SK-N-SH (cell line): ENCODE measurements around the gene KAT2A. TPM values are rescaled to one million over a fixed set of nuclear protein-coding genes. Genes with fewer than 3 reads are reported as not detected.

ENCODE experiments used
- CTCF ChIA-PET: fragments of 300-600, 350-600 bp; formaldehyde crosslinking; extraction: SDS; loops from one replicate; lab custom pipeline; 2021; lab: Yijun Ruan, JAX
- POLR2A ChIA-PET: fragments of 350-600 bp; sonication (Branson Sonifier 250); formaldehyde crosslinking; extraction: SDS; loops from one replicate; lab custom pipeline; 2020; ENCODE audit warnings: antibody characterized with exemption, inconsistent platforms; lab: Yijun Ruan, JAX
- DNase-seq: peaks from one replicate; pipeline ENCODE4 v3.0.0; 2012
- H2AFZ ChIP-seq: fragments of 200-600 bp; sonication (generic); 2 replicates; pipeline ENCODE4 v1.8.1; 2016; ENCODE audit warnings: antibody characterized with exemption, mild to moderate bottlenecking, low read depth
- H3F3A ChIP-seq: fragments of 200-600 bp; sonication (generic); replicated peaks from 2 replicates; pipeline ENCODE3; 2016; ENCODE audit warnings: antibody characterized with exemption, mild to moderate bottlenecking; ENCODE audit not compliant: insufficient read depth
- H3K27ac ChIP-seq, 2 experiments: fragments of 200-500 bp in 1 of 2; fragments of 200-600 bp in 1 of 2; sonication (Bioruptor generic) in 1 of 2; sonication (generic), shearing (Covaris generic) in 1 of 2; 2 replicates each; pipeline versions ENCODE4 v1.5.1 to v1.6.1; 2014 to 2016; ENCODE audit warnings: low read depth in 2 of 2, inconsistent platforms in 1 of 2, low read length in 1 of 2, mild to moderate bottlenecking in 1 of 2, mixed read lengths in 1 of 2
- H3K27me3 ChIP-seq: fragments of 200-600 bp; sonication (generic), shearing (Covaris generic); 2 replicates; pipeline ENCODE4 v1.6.1; 2016; ENCODE audit warnings: mixed run types; ENCODE audit not compliant: insufficient read depth
- H3K36me3 ChIP-seq, 2 experiments: fragments of 200-500 bp in 1 of 2; fragments of 200-600 bp in 1 of 2; sonication (Bioruptor generic) in 1 of 2; sonication (generic) in 1 of 2; replicated peaks in 1 of 2; 2 replicates each; pipeline versions ENCODE3 to v1.5.1; 2014 to 2016; ENCODE audit warnings: low read length in 1 of 2, mild to moderate bottlenecking in 1 of 2; ENCODE audit not compliant: insufficient read depth in 2 of 2, control insufficient read depth in 1 of 2
- H3K4me1 ChIP-seq, 2 experiments: fragments of 200-500 bp in 1 of 2; fragments of 200-600 bp in 1 of 2; sonication (Bioruptor generic) in 1 of 2; sonication (generic), shearing (Covaris generic) in 1 of 2; 2 replicates each; pipeline versions ENCODE4 v1.5.1 to v1.6.1; 2014 to 2016; ENCODE audit warnings: low read depth in 1 of 2, low read length in 1 of 2, mixed run types in 1 of 2; ENCODE audit not compliant: insufficient read depth in 2 of 2, control insufficient read depth in 1 of 2
- H3K4me2 ChIP-seq: fragments of 200-600 bp; sonication (generic), shearing (Covaris generic); 2 replicates; pipeline ENCODE4 v1.6.1; 2017; ENCODE audit warnings: mixed run types
- H3K4me3 ChIP-seq, 2 experiments: fragments of 200-500 bp in 1 of 2; fragments of 200-600 bp in 1 of 2; sonication (Bioruptor generic) in 1 of 2; sonication (generic), shearing (Covaris generic) in 1 of 2; 2 replicates each; pipeline versions ENCODE4 v1.5.1 to v1.8.1; 2014 to 2016; ENCODE audit warnings: low read depth in 2 of 2, inconsistent platforms in 1 of 2, low read length in 1 of 2, mild to moderate bottlenecking in 1 of 2, mixed read lengths in 1 of 2, moderate library complexity in 1 of 2
- H3K79me2 ChIP-seq: fragments of 200-600 bp; sonication (generic); 2 replicates; pipeline ENCODE4 v1.8.1; 2017; ENCODE audit warnings: mild to moderate bottlenecking; ENCODE audit not compliant: insufficient read depth
- H3K9ac ChIP-seq: fragments of 200-600 bp; sonication (generic); 2 replicates; pipeline ENCODE4 v1.6.1; 2017; ENCODE audit warnings: mixed run types
- H3K9me2 ChIP-seq: fragments of 200-600 bp; sonication (generic); 2 replicates; pipeline ENCODE4 v1.6.1; 2017; ENCODE audit warnings: mixed run types
- H3K9me3 ChIP-seq: fragments of 200-600 bp; sonication (generic); 2 replicates; pipeline ENCODE4 v1.6.1; 2017; ENCODE audit warnings: mixed run types, mild to moderate bottlenecking, moderate library complexity
- H4K20me1 ChIP-seq: fragments of 200-600 bp; sonication (generic); 2 replicates; pipeline ENCODE4 v1.6.1; 2017; ENCODE audit warnings: mild to moderate bottlenecking, mixed run types; ENCODE audit not compliant: insufficient read depth
- CTCF ChIP-seq: fragments of 200-600 bp; sonication (generic); IDR thresholded peaks from 2 replicates; pipeline ENCODE4 v1.6.1; 2017; ENCODE audit warnings: antibody characterized with exemption, mild to moderate bottlenecking, moderate library complexity
- ELF1 ChIP-seq: IDR thresholded peaks from 2 replicates; pipeline ENCODE4 v1.4.0; 2012
- EP300 ChIP-seq, 2 experiments: IDR thresholded peaks; 2 replicates each; pipeline versions ENCODE4 v1.4.0 to v1.6.1; 2012; ENCODE audit warnings: borderline replicate concordance in 1 of 2, low read depth in 1 of 2, low read length in 1 of 2
- GABPA ChIP-seq: IDR thresholded peaks from 2 replicates; pipeline ENCODE4 v1.4.0; 2012; ENCODE audit warnings: low read depth, mild to moderate bottlenecking
- JUND ChIP-seq: IDR thresholded peaks from 2 replicates; pipeline ENCODE4 v1.4.0; 2012
- NFIC ChIP-seq: IDR thresholded peaks from 2 replicates; pipeline ENCODE4 v1.4.0; 2012; ENCODE audit warnings: borderline replicate concordance
- POLR2AphosphoS5 ChIP-seq: IDR thresholded peaks from 2 replicates; pipeline ENCODE4 v1.6.1; 2012; ENCODE audit warnings: low read depth, low read length
- RAD21 ChIP-seq: IDR thresholded peaks from 2 replicates; pipeline ENCODE4 v1.6.1; 2012; ENCODE audit warnings: mild to moderate bottlenecking, low read length
- RCOR1 ChIP-seq: fragments of 150-350 bp; IDR thresholded peaks from 2 replicates; pipeline ENCODE4 v1.6.1; 2017; ENCODE audit warnings: antibody characterized with exemption, low read length
- REST ChIP-seq: IDR thresholded peaks from 2 replicates; pipeline ENCODE4 v1.6.1; 2012; ENCODE audit warnings: mild to moderate bottlenecking, low read depth, low read length, moderate library complexity
- RFX5 ChIP-seq: IDR thresholded peaks from 2 replicates; pipeline ENCODE4 v1.6.1; 2012; ENCODE audit warnings: mild to moderate bottlenecking, improper control_type of control experiment, low read length
- SIN3A ChIP-seq: IDR thresholded peaks from 2 replicates; pipeline ENCODE4 v1.6.1; 2012; ENCODE audit warnings: low read depth, mild to moderate bottlenecking, low read length, moderate library complexity, borderline replicate concordance
- ZBTB33 ChIP-seq: IDR thresholded peaks from 2 replicates; pipeline ENCODE4 v1.4.0; 2012; ENCODE audit warnings: low read depth, borderline replicate concordance
- WGBS: methylation state at CpG from one replicate; pipeline ENCODE4 v1.1.6; 2017; ENCODE audit warnings: low lambda C conversion rate; 5-methylcytosine and 5-hydroxymethylcytosine counted together
- polyA plus RNA-seq, 3 experiments: library from polyadenylated mRNA; depleted of rRNA; stranded (reverse); fragments of >200 nt; gene quantifications; 2 replicates each; pipeline ENCODE4 v1.2.3, GENCODE V29; 2012

Gene KAT2A
- polyA plus RNA-seq, 1 of the 3 experiments (the other 2 are of a cell fraction), result 45.1 TPM

GRCh38 chr17:42087736-42088705 is 33.1 kb downstream of the KAT2A start (continued):
- TF ChIP-seq REST (no peak), NFIC (no peak), CTCF (no peak), ZBTB33 (no peak), SIN3A (no peak), GABPA (no peak), JUND (no peak), POLR2AphosphoS5 (no peak)

- 73% methylated on average over 7 of the region's 7 CpGs for WGBS
- H3K79me2 ChIP-seq, result no peaks in the 10 kb centered on the region
- no peak for TF ChIP-seq RAD21
- no peak for TF ChIP-seq ELF1
- TF ChIP-seq RFX5, result no peak
- no peak for TF ChIP-seq EP300 (IDR thresholded peaks at IDR 0.05; ENCODE audit: borderline replicate concordance in 1 of 2, low read depth in 1 of 2, low read length in 1 of 2)
- no peak for TF ChIP-seq POLR2AphosphoS5
- no peak for TF ChIP-seq RCOR1
Observed at GRCh38 chr17:42087042-42087701, 34.0 kb downstream of the KAT2A start.

More at GRCh38 chr17:42087042-42087701, 34.0 kb downstream of the KAT2A start:
- Histone ChIP-seq H3K9me3 (no peaks in the 10 kb centered on the region), H3K9me2 (no peaks in the 10 kb centered on the region), H3F3A (no peaks in the 10 kb centered on the region), H3K4me1 (no peaks in the 10 kb centered on the region), H3K4me2 (no peak overlapping the region), H4K20me1 (no peaks in the 10 kb centered on the region), H3K9ac (no peak overlapping the region), H3K36me3 (no peaks in the 10 kb centered on the region), H3K27me3 (peaks cover 7% of the 10 kb centered on the region; the same call in 1 of the 2 replicates), H3K27ac (no peak overlapping the region), H2AFZ (no peak overlapping the region), H3K4me3 (no peak overlapping the region)
- DNase-seq, result no peak
- ChIA-PET POLR2A (no interaction called here), CTCF (interaction anchor here (0.9 to 1.9 kb wide), 4 partner anchors 14 to 26 kb away, joined by 3 to 7 read pairs (median 3); no protein-coding TSS in a partner anchor)
